ENCODE measurements around the gene PGAP1.

DNA sequence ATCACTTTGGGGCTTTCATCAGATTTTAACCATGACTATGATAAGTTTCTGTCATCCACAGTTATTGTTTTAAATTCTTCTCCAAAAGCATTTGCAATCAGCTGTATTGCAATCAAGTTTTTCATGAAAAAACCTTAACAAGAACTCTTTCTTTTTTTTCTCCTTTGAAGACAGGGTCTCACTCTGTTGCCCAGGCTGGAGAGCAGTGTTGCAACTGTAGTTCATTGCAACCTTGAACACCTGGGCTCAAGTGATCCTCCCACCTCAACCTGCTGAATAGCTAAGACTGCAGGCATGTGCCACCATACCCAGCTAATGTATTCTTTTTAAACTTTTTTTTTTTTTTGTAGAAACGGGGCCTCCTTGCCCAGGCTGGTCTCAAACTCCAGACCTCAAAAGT is 71.9 kb downstream of the PGAP1 start:
- TF ChIP-seq POLR2AphosphoS5 (IDR thresholded peaks at IDR 0.05; ENCODE audit: low read length) (no peak), POLR2A (IDR thresholded peaks at IDR 0.05; ENCODE audit: low read depth, low read length) (no peak), SUZ12 (IDR thresholded peaks at IDR 0.05; ENCODE audit: unreplicated experiment) (no peak), TAF1 (IDR thresholded peaks at IDR 0.05; ENCODE audit: borderline replicate concordance, low read depth, low read length) (no peak), EZH2 (IDR thresholded peaks at IDR 0.05; ENCODE audit: borderline replicate concordance, control insufficient read depth, low read depth, low read length) (no peak), SP1 (IDR thresholded peaks at IDR 0.05; ENCODE audit: low read depth, low read length) (no peak), TARDBP (IDR thresholded peaks at IDR 0.05; ENCODE audit: borderline replicate concordance) (no peak), ZNF274 (IDR thresholded peaks at IDR 0.05; ENCODE audit: insufficient read depth, insufficient read length) (no peak), ZNF384 (IDR thresholded peaks at IDR 0.05; ENCODE audit: borderline replicate concordance, low read depth, low read length) (no peak), CEBPB (IDR thresholded peaks at IDR 0.05; ENCODE audit: borderline replicate concordance in 1 of 2, low read depth in 2 of 2, low read length in 2 of 2) (no peak), FOS (IDR thresholded peaks at IDR 0.05; ENCODE audit: borderline replicate concordance, extremely low read depth, insufficient read length) (no peak)
- TF ChIP-seq, protein P1, sequence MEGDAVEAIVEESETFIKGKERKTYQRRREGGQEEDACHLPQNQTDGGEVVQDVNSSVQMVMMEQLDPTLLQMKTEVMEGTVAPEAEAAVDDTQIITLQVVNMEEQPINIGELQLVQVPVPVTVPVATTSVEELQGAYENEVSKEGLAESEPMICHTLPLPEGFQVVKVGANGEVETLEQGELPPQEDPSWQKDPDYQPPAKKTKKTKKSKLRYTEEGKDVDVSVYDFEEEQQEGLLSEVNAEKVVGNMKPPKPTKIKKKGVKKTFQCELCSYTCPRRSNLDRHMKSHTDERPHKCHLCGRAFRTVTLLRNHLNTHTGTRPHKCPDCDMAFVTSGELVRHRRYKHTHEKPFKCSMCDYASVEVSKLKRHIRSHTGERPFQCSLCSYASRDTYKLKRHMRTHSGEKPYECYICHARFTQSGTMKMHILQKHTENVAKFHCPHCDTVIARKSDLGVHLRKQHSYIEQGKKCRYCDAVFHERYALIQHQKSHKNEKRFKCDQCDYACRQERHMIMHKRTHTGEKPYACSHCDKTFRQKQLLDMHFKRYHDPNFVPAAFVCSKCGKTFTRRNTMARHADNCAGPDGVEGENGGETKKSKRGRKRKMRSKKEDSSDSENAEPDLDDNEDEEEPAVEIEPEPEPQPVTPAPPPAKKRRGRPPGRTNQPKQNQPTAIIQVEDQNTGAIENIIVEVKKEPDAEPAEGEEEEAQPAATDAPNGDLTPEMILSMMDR (IDR thresholded peaks at IDR 0.05 in 2 of 3, conservative IDR thresholded peaks at IDR 0.05 in 1 of 3; ENCODE audit: control insufficient read depth in 2 of 3, extremely low read depth in 1 of 3, insufficient read depth in 1 of 3, low read depth in 3 of 3, low read length in 3 of 3): no peak
- TF ChIP-seq, protein P2, sequence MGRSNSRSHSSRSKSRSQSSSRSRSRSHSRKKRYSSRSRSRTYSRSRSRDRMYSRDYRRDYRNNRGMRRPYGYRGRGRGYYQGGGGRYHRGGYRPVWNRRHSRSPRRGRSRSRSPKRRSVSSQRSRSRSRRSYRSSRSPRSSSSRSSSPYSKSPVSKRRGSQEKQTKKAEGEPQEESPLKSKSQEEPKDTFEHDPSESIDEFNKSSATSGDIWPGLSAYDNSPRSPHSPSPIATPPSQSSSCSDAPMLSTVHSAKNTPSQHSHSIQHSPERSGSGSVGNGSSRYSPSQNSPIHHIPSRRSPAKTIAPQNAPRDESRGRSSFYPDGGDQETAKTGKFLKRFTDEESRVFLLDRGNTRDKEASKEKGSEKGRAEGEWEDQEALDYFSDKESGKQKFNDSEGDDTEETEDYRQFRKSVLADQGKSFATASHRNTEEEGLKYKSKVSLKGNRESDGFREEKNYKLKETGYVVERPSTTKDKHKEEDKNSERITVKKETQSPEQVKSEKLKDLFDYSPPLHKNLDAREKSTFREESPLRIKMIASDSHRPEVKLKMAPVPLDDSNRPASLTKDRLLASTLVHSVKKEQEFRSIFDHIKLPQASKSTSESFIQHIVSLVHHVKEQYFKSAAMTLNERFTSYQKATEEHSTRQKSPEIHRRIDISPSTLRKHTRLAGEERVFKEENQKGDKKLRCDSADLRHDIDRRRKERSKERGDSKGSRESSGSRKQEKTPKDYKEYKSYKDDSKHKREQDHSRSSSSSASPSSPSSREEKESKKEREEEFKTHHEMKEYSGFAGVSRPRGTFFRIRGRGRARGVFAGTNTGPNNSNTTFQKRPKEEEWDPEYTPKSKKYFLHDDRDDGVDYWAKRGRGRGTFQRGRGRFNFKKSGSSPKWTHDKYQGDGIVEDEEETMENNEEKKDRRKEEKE (IDR thresholded peaks at IDR 0.05): no peak
- TF ChIP-seq, protein P3, sequence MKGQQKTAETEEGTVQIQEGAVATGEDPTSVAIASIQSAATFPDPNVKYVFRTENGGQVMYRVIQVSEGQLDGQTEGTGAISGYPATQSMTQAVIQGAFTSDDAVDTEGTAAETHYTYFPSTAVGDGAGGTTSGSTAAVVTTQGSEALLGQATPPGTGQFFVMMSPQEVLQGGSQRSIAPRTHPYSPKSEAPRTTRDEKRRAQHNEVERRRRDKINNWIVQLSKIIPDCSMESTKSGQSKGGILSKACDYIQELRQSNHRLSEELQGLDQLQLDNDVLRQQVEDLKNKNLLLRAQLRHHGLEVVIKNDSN (IDR thresholded peaks at IDR 0.05; ENCODE audit: borderline replicate concordance, extremely low read length, insufficient read depth, low read depth, low read length): no peak

All from GM12878 (cell line).